Ectodermal cell (in vitro differentiated cells): ENCODE measurements around the gene MLLT3.
A peak's percentile ranks its signal among the peaks of the same experiment; 100 is the strongest.

Experiments used
- H3K27ac ChIP-seq: 2 replicates; pipeline ENCODE4 v1.7.0; 2013; ENCODE audit warnings: mild to moderate bottlenecking, low read depth, low read length; ENCODE audit not compliant: insufficient read depth, poor library complexity, severe bottlenecking
- H3K27me3 ChIP-seq: 2 replicates; pipeline ENCODE4 v1.7.0; 2013; ENCODE audit warnings: mild to moderate bottlenecking, low read length; ENCODE audit not compliant: insufficient read depth, control insufficient read depth, poor library complexity, severe bottlenecking
- H3K36me3 ChIP-seq: one replicate; pipeline ENCODE4 v1.7.0; 2013; ENCODE audit warnings: low read length; ENCODE audit not compliant: control insufficient read depth, insufficient read depth
- H3K4me1 ChIP-seq: one replicate; pipeline ENCODE4 v1.7.0; 2013; ENCODE audit warnings: low read length; ENCODE audit not compliant: control insufficient read depth, insufficient read depth
- H3K4me3 ChIP-seq: 2 replicates; pipeline ENCODE4 v1.7.0; 2013; ENCODE audit warnings: low read depth, low read length, control low read depth; ENCODE audit not compliant: insufficient read depth
- H3K9me3 ChIP-seq: 2 replicates; pipeline ENCODE4 v1.7.0; 2013; ENCODE audit warnings: mild to moderate bottlenecking, low read length, moderate library complexity; ENCODE audit not compliant: control insufficient read depth
- WGBS, 2 experiments: methylation state at CpG; one replicate each; pipeline ENCODE4 v1.1.7; 2013; ENCODE audit warnings: missing lambda C conversion rate in 2 of 2; 5-methylcytosine and 5-hydroxymethylcytosine counted together

Gene MLLT3

GRCh38 chr9:20335668-20336332 lies 286.5 kb downstream of the MLLT3 start:
- no peaks in the 10 kb centered on the region for H3K36me3 ChIP-seq
- no peaks in the 10 kb centered on the region for H3K9me3 ChIP-seq
- peaks cover 13% of the 10 kb centered on the region for H3K4me1 ChIP-seq
- WGBS, 2 experiments: 93 to 94% methylated on average over 4 of the region's 4 CpGs
- no peak overlapping the region for H3K4me3 ChIP-seq
- H3K27me3 ChIP-seq: no peaks in the 10 kb centered on the region
- H3K27ac ChIP-seq: no peak overlapping the region

GRCh38 chr9:20333991-20334390 lies 288.3 kb downstream of the MLLT3 start:
- WGBS, 2 experiments: 85 to 87% methylated on average over 5 of the region's 5 CpGs
- Histone ChIP-seq H3K27me3 (no peaks in the 10 kb centered on the region), H3K27ac (no peak overlapping the region), H3K4me3 (no peak overlapping the region), H3K9me3 (no peaks in the 10 kb centered on the region), H3K4me1 (no peaks in the 10 kb centered on the region), H3K36me3 (no peaks in the 10 kb centered on the region)

GRCh38 chr9:20331095-20331685 lies 291.1 kb downstream of the MLLT3 start:
- H3K27me3 ChIP-seq: no peaks in the 10 kb centered on the region
- no peaks in the 10 kb centered on the region for H3K9me3 ChIP-seq
- 93 to 95% methylated on average over 5 of the region's 5 CpGs for WGBS, 2 experiments
- H3K36me3 ChIP-seq: no peaks in the 10 kb centered on the region
- no peak overlapping the region for H3K4me3 ChIP-seq
- no peak overlapping the region for H3K27ac ChIP-seq
- H3K4me1 ChIP-seq: no peaks in the 10 kb centered on the region

- Histone ChIP-seq H3K4me3 (no peak overlapping the region), H3K4me1 (no peaks in the 10 kb centered on the region), H3K9me3 (no peaks in the 10 kb centered on the region), H3K27me3 (no peaks in the 10 kb centered on the region), H3K27ac (no peak overlapping the region), H3K36me3 (no peaks in the 10 kb centered on the region)
Measured at GRCh38 chr9:20330688-20331087, 291.6 kb downstream of the MLLT3 start.

- no peaks in the 10 kb centered on the region for H3K27me3 ChIP-seq
- WGBS, 2 experiments: 84 to 88% methylated on average over 2 of the region's 2 CpGs
- no peak overlapping the region for H3K27ac ChIP-seq
- no peaks in the 10 kb centered on the region for H3K9me3 ChIP-seq
- no peaks in the 10 kb centered on the region for H3K4me1 ChIP-seq
- H3K36me3 ChIP-seq: no peaks in the 10 kb centered on the region
- no peak overlapping the region for H3K4me3 ChIP-seq
Measured at GRCh38 chr9:20326516-20326915, 295.8 kb downstream of the MLLT3 start.

GRCh38 chr9:20325008-20325407 lies 297.3 kb downstream of the MLLT3 start:
- Histone ChIP-seq H3K4me3 (no peak overlapping the region), H3K9me3 (no peaks in the 10 kb centered on the region), H3K27me3 (no peaks in the 10 kb centered on the region), H3K4me1 (peaks cover 7% of the 10 kb centered on the region), H3K27ac (peak overlapping the region; percentile 47), H3K36me3 (no peaks in the 10 kb centered on the region)
- WGBS, 2 experiments: 94% methylated on average over 9 of the region's 9 CpGs

GRCh38 chr9:20322212-20322611 lies 300.1 kb downstream of the MLLT3 start:
- H3K27me3 ChIP-seq: no peaks in the 10 kb centered on the region
- no peaks in the 10 kb centered on the region for H3K36me3 ChIP-seq
- no peaks in the 10 kb centered on the region for H3K9me3 ChIP-seq
- 94% methylated on average over 4 of the region's 4 CpGs for WGBS, 2 experiments
- H3K4me3 ChIP-seq: no peak overlapping the region
- H3K27ac ChIP-seq: no peak overlapping the region
- peaks cover 11% of the 10 kb centered on the region for H3K4me1 ChIP-seq

- no peak overlapping the region for H3K27ac ChIP-seq
- no peak overlapping the region for H3K4me3 ChIP-seq
- H3K4me1 ChIP-seq: peaks cover 11% of the 10 kb centered on the region
- WGBS, 2 experiments: 92 to 93% methylated on average over 6 of the region's 6 CpGs
- H3K9me3 ChIP-seq: no peaks in the 10 kb centered on the region
- no peaks in the 10 kb centered on the region for H3K27me3 ChIP-seq
- no peaks in the 10 kb centered on the region for H3K36me3 ChIP-seq
Measured at GRCh38 chr9:20321423-20322082, 300.7 kb downstream of the MLLT3 start.

GRCh38 chr9:20320921-20321320 lies 301.4 kb downstream of the MLLT3 start:
- no peaks in the 10 kb centered on the region for H3K36me3 ChIP-seq
- peaks cover 11% of the 10 kb centered on the region for H3K4me1 ChIP-seq
- H3K4me3 ChIP-seq: no peak overlapping the region
- no peaks in the 10 kb centered on the region for H3K27me3 ChIP-seq
- 82 to 100% methylated on average over 2 of the region's 2 CpGs for WGBS, 2 experiments
- no peaks in the 10 kb centered on the region for H3K9me3 ChIP-seq
- H3K27ac ChIP-seq: no peak overlapping the region

GRCh38 chr9:20319641-20320337 lies 302.5 kb downstream of the MLLT3 start:
- no peak overlapping the region for H3K4me3 ChIP-seq
- peaks cover 11% of the 10 kb centered on the region for H3K4me1 ChIP-seq
- no peaks in the 10 kb centered on the region for H3K9me3 ChIP-seq
- WGBS, 2 experiments: 85 to 88% methylated on average over 7 of the region's 7 CpGs
- H3K36me3 ChIP-seq: no peaks in the 10 kb centered on the region
- no peaks in the 10 kb centered on the region for H3K27me3 ChIP-seq
- H3K27ac ChIP-seq: no peak overlapping the region
